Left ventricle myocardium inferior (tissue), 1 donor: Measurements from ENCODE around the gene BEND5. TPM values are rescaled to one million over a fixed set of nuclear protein-coding genes. Genes with fewer than 3 reads are reported as not detected.

Experiments used
- DNase-seq: peaks from one replicate; pipeline ENCODE4 v3.0.0-alpha.2; 2020
- H3K27ac ChIP-seq: fragments of 200-600 bp; replicated peaks from 2 replicates; pipeline ENCODE4 v1.8.0; 2021
- H3K27me3 ChIP-seq: fragments of 200-600 bp; 2 replicates; pipeline ENCODE4 v1.8.0; 2021; ENCODE audit warnings: low read depth
- H3K36me3 ChIP-seq: fragments of 200-600 bp; 2 replicates; pipeline ENCODE4 v1.8.0; 2021
- H3K4me1 ChIP-seq: fragments of 200-600 bp; 2 replicates; pipeline ENCODE4 v1.8.0; 2021
- H3K4me3 ChIP-seq: fragments of 200-600 bp; 2 replicates; pipeline ENCODE4 v1.8.0; 2021; ENCODE audit warnings: mild to moderate bottlenecking, moderate library complexity
- H3K9me3 ChIP-seq: fragments of 200-600 bp; replicated peaks from 2 replicates; pipeline ENCODE4 v1.8.0; 2021
- CTCF ChIP-seq: fragments of 200-600 bp; IDR thresholded peaks from 2 replicates; pipeline ENCODE4 v1.8.0; 2021; ENCODE audit warnings: antibody characterized with exemption, mild to moderate bottlenecking, borderline replicate concordance
- intact Hi-C: fragments of 100-400 bp; cut with micrococcal nuclease; formaldehyde crosslinking; loops from one replicate; pipeline ENCODE4 v1.11.0; 2022
- total RNA-seq: library from RNA; stranded (reverse); fragmentation: NEBNext Ultra II Directional; extraction: Animal tissue kit (Norgen Biotek cat#: 25700); gene quantifications from one replicate; pipeline ENCODE4 v1.2.1, GENCODE V29; 2021
- donor health status: DM: no; HTN: yes; CAD: no; lungs with severe emphysema.

Gene BEND5
- total RNA-seq, 1 donor from 2014 or later, result 4.2 TPM

GRCh38 chr1:48792961-48793360 lies 16.3 kb upstream of the BEND5 start:
- Histone ChIP-seq H3K36me3 (no peaks in the 10 kb centered on the region), H3K27me3 (peaks cover 19% of the 10 kb centered on the region), H3K4me1 (no peaks in the 10 kb centered on the region), H3K27ac (no peak overlapping the region), H3K9me3 (no peaks in the 10 kb centered on the region), H3K4me3 (no peak overlapping the region)
- DNase-seq, result no peak
- intact Hi-C loops, result no loop called here
- TF ChIP-seq CTCF, result no peak

DNA sequence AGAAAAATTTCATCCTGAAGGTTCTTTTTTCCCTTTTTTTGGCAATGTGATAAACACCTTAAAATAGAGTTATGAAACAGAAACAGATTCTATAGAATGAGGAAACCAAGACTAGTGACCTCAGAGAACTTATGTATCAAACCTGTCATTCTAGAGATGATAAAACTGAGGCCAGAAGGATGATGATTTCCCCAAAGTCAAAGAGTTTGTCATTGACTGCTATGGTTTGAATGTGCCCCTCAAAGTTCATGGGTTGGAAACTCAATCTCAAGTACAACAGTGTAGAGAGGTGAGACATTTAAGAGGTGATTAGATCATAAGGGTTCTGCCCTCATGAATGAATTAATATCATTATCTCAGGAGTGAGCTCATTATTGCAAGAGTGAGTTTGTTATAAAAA lies 13.7 kb upstream of the BEND5 start:
- Histone ChIP-seq H3K4me1 (no peaks in the 10 kb centered on the region), H3K4me3 (no peak overlapping the region), H3K36me3 (no peaks in the 10 kb centered on the region), H3K9me3 (no peaks in the 10 kb centered on the region), H3K27ac (no peak overlapping the region), H3K27me3 (peaks cover 23% of the 10 kb centered on the region)
- no peak for DNase-seq
- intact Hi-C loops, result no loop called here
- no peak for TF ChIP-seq CTCF

- TF ChIP-seq CTCF, result no peak
- no peak overlapping the region for H3K27ac ChIP-seq
Measured at GRCh38 chr1:48789903-48790302, 13.2 kb upstream of the BEND5 start.

DNA sequence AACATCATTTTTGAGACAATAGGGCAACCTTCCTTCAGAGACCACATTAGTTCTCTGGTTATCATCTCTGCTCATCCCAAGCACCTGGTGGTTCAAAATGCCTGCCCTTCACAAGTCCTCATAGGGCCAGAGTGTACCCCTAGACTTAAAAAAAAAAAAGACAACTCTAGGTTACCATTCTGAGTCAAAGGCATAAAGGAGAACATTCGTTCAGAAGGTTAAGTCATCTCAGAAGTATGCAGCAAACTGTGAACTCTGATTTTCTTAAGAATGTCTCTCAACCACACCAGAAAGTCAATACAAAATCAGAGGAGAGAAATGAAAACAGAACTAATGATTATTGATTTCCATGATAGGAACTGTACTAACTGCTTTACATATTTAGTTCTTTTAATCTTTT lies 9.2 kb upstream of the BEND5 start:
- no peak for DNase-seq
- no peak overlapping the region for H3K4me3 ChIP-seq
- intact Hi-C loops, result no loop called here
- TF ChIP-seq CTCF, result no peak
- no peaks in the 10 kb centered on the region for H3K4me1 ChIP-seq
- H3K27ac ChIP-seq, result no peak overlapping the region
- no peaks in the 10 kb centered on the region for H3K9me3 ChIP-seq
- H3K36me3 ChIP-seq, result no peaks in the 10 kb centered on the region
- peaks cover 38% of the 10 kb centered on the region for H3K27me3 ChIP-seq

More at GRCh38 chr1:48789903-48790302, 13.2 kb upstream of the BEND5 start:
- H3K4me1 ChIP-seq, result no peaks in the 10 kb centered on the region
- no peak overlapping the region for H3K4me3 ChIP-seq
- intact Hi-C loops, result no loop called here
- no peaks in the 10 kb centered on the region for H3K36me3 ChIP-seq
- H3K9me3 ChIP-seq, result no peaks in the 10 kb centered on the region
- no peak for DNase-seq
- peaks cover 28% of the 10 kb centered on the region for H3K27me3 ChIP-seq

DNA sequence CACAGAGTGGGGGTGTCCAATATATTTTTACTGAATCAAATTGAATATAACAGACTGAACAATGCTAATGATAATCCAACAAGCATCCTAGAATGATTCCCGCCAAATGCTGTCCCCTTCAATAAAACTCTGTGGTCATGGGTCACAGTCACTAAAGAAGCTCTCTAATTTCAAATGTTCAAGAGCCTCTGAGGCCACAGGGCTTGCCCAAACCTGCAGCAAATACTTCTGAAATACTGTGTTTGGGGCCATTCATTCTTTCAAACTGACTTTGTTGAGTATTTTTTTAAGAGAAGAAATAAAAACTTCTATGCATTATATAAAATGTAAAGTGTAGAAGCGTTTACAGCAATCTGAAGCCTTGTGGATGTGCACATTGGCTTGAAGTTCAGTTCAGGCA lies 7.6 kb upstream of the BEND5 start:
- H3K27ac ChIP-seq, result no peak overlapping the region
- no peak for TF ChIP-seq CTCF
- H3K9me3 ChIP-seq, result no peaks in the 10 kb centered on the region
- intact Hi-C loops, result no loop called here
- H3K4me1 ChIP-seq, result no peaks in the 10 kb centered on the region
- H3K27me3 ChIP-seq, result peaks cover 38% of the 10 kb centered on the region
- DNase-seq, result no peak
- H3K4me3 ChIP-seq, result no peak overlapping the region
- H3K36me3 ChIP-seq, result no peaks in the 10 kb centered on the region
